Activated CD4-positive, alpha-beta T cell treated with anti-CD3 and anti-CD28 coated beads, Interleukin-2, amount 10 ng/mL, durations not matched to agents 7 days and 5 days (primary cell): ENCODE measurements around the gene HCFC1R1. TPM values are rescaled to one million over a fixed set of nuclear protein-coding genes. Genes with fewer than 3 reads are reported as not detected.

Experiments
- CTCF ChIA-PET: fragments of 350-600 bp; sonication (Branson Sonifier 250); formaldehyde crosslinking; loops from one replicate; lab custom pipeline; 2021; ENCODE audit warnings: antibody characterized with exemption; lab: Charles Lee
- POLR2A ChIA-PET: fragments of 350-600 bp; sonication (Branson Sonifier 250); formaldehyde crosslinking; loops from one replicate; lab custom pipeline; 2021; ENCODE audit warnings: antibody characterized with exemption; lab: Charles Lee
- DNase-seq: peaks from one replicate; pipeline ENCODE4 v3.0.0-alpha.2; 2020
- H3K27ac Mint-ChIP-seq: one replicate; pipeline ENCODE4 v1.8.0; 2021; ENCODE audit warnings: mild to moderate bottlenecking, moderate library complexity, mixed read lengths
- H3K27me3 Mint-ChIP-seq: one replicate; pipeline ENCODE4 v1.8.0; 2021; ENCODE audit warnings: mixed read lengths
- H3K36me3 Mint-ChIP-seq: one replicate; pipeline ENCODE4 v1.8.0; 2021; ENCODE audit warnings: low read depth, mixed read lengths
- H3K4me1 Mint-ChIP-seq: one replicate; pipeline ENCODE4 v1.8.0; 2021; ENCODE audit warnings: mixed read lengths
- H3K4me3 Mint-ChIP-seq: one replicate; pipeline ENCODE4 v1.8.0; 2021; ENCODE audit warnings: mild to moderate bottlenecking, moderate library complexity, mixed read lengths
- H3K9me3 Mint-ChIP-seq: one replicate; pipeline ENCODE4 v1.8.0; 2021; ENCODE audit warnings: mixed read lengths
- total RNA-seq, 2 experiments: library from RNA; stranded (reverse); gene quantifications; one replicate each; pipeline ENCODE4 v1.2.3, GENCODE V29; 2021

Gene HCFC1R1
- total RNA-seq, 2 experiments from 2014 or later, result 38.3 to 44.1 TPM

DNA sequence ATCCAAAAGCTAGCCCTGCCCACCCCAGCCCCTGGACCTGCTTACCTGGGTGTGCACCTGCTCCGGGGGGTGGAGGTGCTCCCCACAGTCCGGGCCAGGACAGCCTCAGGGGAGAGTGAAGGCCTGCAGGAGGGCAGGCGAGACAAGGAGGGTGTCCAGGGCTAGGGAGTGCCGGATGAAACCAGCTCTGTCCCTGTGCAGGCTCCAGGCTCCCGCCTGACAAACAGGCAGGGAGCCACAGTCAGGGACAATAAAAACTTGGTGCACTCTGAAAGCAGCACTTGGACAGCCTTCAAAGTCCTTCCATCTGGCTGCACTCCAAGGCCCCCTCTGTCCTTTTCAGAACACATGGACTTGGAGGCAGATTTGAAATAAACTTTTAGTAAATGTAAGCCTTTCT lies 50.6 kb downstream of the HCFC1R1 start:
- POLR2A ChIA-PET, result no interaction called here
- CTCF ChIA-PET, result interaction anchor here (0.7 to 1.3 kb wide), 2 partner anchors 10 to 11 kb away, joined by 3 read pairs; no protein-coding TSS in a partner anchor
- no peak overlapping the region for H3K27ac Mint-ChIP-seq
- no peaks in the 10 kb centered on the region for H3K9me3 Mint-ChIP-seq
- H3K4me1 Mint-ChIP-seq, result peaks cover 38% of the 10 kb centered on the region
- peaks cover 19% of the 10 kb centered on the region for H3K36me3 Mint-ChIP-seq
- H3K27me3 Mint-ChIP-seq, result peaks cover 5% of the 10 kb centered on the region
- no peak for DNase-seq
- H3K4me3 Mint-ChIP-seq, result no peak overlapping the region

Other genes starting within 250 kb of the HCFC1R1 start
- gene ELOB, start 246.7 kb downstream of the HCFC1R1 start, total RNA-seq, result 100 to 1,000 TPM; 224 to 249 TPM
- gene PRSS33, start 236.4 kb downstream of the HCFC1R1 start, total RNA-seq, result not detected
- not detected for gene PRSS41, start 225.5 kb downstream of the HCFC1R1 start, total RNA-seq
- gene PRSS21, start 206.7 kb downstream of the HCFC1R1 start, total RNA-seq, result under 1 TPM; 0.27 to 0.67 TPM
- gene ZG16B, start 193.6 kb downstream of the HCFC1R1 start, total RNA-seq, result 1 to 10 TPM; 2.3 to 3.1 TPM
- gene PRSS22, start 165.8 kb downstream of the HCFC1R1 start, total RNA-seq, result not detected
- gene FLYWCH2, start 140.7 kb downstream of the HCFC1R1 start, total RNA-seq, result 10 to 100 TPM; 16.8 to 21.0 TPM
- 10 to 100 TPM; 46.8 to 52.7 TPM for gene FLYWCH1, start 112.0 kb downstream of the HCFC1R1 start, total RNA-seq
- under 1 TPM in 1 of 2 experiments, not detected in 1; 0.08 TPM for gene KREMEN2, start 59.7 kb downstream of the HCFC1R1 start, total RNA-seq
- 10 to 100 TPM; 49.7 to 50.9 TPM for gene PAQR4, start 54.6 kb downstream of the HCFC1R1 start, total RNA-seq
- 100 to 1,000 TPM; 122 to 151 TPM for gene PKMYT1, start 43.5 kb downstream of the HCFC1R1 start, total RNA-seq
- not detected for gene CLDN9, start 11.0 kb downstream of the HCFC1R1 start, total RNA-seq
- gene CLDN6, start 5.8 kb downstream of the HCFC1R1 start, total RNA-seq, result not detected
- 1 to 10 TPM; 1.8 to 2.1 TPM for gene TNFRSF12A, start 3.6 kb downstream of the HCFC1R1 start, total RNA-seq
- 10 to 100 TPM; 49.5 to 58.4 TPM for gene THOC6, start 93 bp upstream of the HCFC1R1 start, total RNA-seq
- gene BICDL2, start 13.0 kb upstream of the HCFC1R1 start, total RNA-seq, result under 1 TPM; 0.20 to 0.23 TPM
- gene MMP25, start 22.6 kb upstream of the HCFC1R1 start, total RNA-seq, result 10 to 100 TPM; 18.1 to 19.8 TPM
- gene IL32, start 41.7 kb upstream of the HCFC1R1 start, total RNA-seq, result 1,000 to 10,000 TPM; 2,973 to 3,212 TPM
- gene ZSCAN10, start 75.4 kb upstream of the HCFC1R1 start, total RNA-seq, result under 1 TPM; 0.29 to 0.35 TPM
- not detected for gene ZNF205, start 88.6 kb upstream of the HCFC1R1 start, total RNA-seq
- 10 to 100 TPM in 1 of 2 experiments, 1 to 10 TPM in 1; 9.9 to 11.1 TPM for gene ZNF213, start 111.1 kb upstream of the HCFC1R1 start, total RNA-seq
- not detected for gene OR1F1, start 164.3 kb upstream of the HCFC1R1 start, total RNA-seq
- 10 to 100 TPM; 11.7 to 12.1 TPM for gene ZNF200, start 211.2 kb upstream of the HCFC1R1 start, total RNA-seq
- gene MEFV, start 232.7 kb upstream of the HCFC1R1 start, total RNA-seq, result under 1 TPM in 1 of 2 experiments, not detected in 1; 0.10 TPM